GM10266 (cell line): ENCODE data around the gene MKRN2.

Experiments used
- DNase-seq: peaks from one replicate; pipeline ENCODE4 v3.0.0; 2012; ENCODE audit errors: extremely low spot score
- CTCF ChIP-seq: IDR thresholded peaks from 2 replicates; pipeline ENCODE4 v1.5.1; 2012; ENCODE audit warnings: mild to moderate bottlenecking, low read depth; ENCODE audit not compliant: control insufficient read depth, insufficient read depth; ENCODE audit errors: missing control alignments

Gene MKRN2

GRCh38 chr3:12585970-12586369 lies 29.1 kb downstream of the MKRN2 start:
- no peak for DNase-seq
- no peak for TF ChIP-seq CTCF

DNA sequence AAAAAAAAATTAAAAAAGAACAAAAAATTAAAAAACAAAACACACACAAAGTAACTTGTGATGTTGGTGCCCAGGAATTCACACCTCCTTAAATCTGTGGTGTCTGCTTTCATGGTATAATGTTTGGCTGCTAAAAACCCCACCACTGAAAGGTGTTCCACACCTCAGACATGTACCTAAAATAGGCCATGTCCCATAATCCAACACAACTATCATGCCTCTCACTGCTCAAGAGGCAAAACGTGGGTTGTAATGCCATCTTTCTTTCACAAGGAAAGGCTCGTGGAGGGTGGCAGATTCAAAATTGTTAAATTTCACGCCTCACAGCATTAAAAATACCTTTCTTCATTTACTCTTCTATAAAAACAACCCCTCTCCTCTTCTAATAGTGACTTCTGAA lies 29.5 kb downstream of the MKRN2 start:
- no peak for DNase-seq
- TF ChIP-seq CTCF, result no peak

DNA sequence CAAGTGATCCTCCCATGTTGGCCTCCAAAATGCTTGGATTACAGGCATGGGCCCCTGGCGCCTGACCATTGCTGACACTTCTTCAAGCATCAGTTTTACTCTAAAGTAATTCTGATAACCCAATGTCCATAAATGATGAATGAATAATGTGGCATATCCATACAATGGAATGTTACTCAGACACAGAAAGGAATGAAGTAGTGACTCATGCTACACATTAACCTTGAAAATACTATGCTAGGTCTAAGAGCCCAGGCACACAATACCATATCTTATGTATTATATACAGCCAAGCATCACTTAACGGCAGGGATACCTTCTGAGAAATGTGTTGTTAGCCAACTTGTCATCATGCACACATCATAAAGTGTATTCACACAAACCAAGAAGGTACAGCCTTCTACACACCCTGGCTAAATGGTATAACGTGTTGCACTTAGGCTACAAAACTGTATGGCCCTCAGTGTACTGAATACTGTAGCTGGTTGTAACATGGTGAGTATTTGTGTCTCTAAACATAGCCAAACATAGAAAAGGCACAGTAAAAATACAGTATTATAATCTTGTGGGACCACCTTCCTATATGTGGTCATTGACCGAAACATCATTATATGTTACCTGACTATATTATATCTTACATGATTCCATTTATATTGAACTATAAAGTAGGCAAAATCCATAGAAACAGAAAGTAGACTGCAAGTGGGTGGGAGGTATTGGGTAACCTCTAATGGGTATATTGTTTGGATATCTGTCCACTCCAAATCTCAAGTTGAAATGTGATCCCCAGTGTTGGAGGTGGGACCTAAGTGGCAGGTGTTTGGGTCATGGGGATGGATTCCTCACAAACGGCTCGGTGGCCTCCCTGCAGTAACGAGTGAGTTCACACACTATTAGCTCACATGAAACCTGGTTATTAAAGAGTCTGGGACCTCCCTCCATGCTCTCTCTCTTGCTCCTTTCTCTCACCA lies 31.4 kb downstream of the MKRN2 start:
- no peak for TF ChIP-seq CTCF
- DNase-seq, result no peak

DNA sequence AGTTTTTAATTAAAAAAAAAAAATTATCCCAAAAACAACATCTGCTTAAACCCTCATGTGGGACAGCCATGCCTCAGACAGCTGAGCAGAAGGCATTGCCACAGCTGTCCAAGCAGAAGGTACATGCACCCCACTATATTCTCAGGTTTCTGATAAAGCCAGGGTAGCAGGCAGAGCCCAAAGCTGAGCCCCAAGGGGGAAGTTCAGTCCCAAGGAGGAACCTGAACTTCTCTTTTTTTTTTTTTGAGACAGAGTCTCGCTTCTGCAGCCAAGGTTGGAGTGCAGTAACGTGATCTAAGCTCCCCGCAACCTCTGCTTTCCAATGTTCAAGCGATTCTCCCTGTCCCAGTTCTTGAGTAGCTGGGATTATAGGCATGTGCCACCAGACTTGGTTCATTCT lies 33.2 kb downstream of the MKRN2 start:
- no peak for DNase-seq
- TF ChIP-seq CTCF, result no peak

DNA sequence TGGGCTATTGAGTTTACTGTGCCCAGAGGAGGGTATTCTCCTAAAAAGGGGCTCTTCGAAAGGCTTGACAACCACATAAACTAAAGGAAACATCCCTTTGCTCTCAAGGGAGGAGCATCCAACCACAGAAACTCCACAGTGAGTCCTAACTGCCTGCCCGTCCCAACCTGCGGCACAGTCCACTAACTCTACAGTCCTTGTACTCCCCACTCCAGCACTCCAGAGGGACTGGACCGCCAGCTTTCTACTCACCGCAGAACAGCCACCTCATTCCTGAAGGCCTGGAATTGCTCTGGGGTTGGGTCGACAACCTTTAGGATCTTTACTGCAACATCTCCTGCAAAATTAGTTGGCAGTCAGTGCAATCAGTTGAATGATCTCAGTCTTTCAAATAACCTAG lies 34.6 kb downstream of the MKRN2 start:
- DNase-seq, result no peak
- TF ChIP-seq CTCF, result no peak

GRCh38 chr3:12591997-12592715 lies 35.3 kb downstream of the MKRN2 start:
- no peak for DNase-seq
- TF ChIP-seq CTCF, result no peak

DNA sequence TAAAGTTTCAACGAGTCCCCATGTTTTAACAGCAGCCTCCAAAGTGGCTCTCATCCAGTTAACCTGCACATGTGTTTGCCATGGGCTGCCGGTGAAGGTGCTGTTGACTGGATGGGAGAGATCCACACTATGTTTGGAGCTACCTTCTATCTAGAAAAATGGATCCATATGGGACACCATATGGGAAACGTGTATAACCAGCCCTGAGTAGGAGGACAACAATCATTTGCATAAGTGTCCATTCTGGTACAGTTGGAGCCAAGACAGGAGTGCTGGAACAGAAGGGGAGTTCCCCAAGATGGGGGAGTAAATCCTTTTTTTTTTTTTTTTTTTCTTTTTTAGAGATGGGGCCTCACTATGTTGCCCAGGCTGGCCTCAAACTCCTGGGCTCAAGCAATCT lies 36.6 kb downstream of the MKRN2 start:
- TF ChIP-seq CTCF, result no peak
- DNase-seq, result no peak
